ENCODE data around the gene DLL4.

DNA sequence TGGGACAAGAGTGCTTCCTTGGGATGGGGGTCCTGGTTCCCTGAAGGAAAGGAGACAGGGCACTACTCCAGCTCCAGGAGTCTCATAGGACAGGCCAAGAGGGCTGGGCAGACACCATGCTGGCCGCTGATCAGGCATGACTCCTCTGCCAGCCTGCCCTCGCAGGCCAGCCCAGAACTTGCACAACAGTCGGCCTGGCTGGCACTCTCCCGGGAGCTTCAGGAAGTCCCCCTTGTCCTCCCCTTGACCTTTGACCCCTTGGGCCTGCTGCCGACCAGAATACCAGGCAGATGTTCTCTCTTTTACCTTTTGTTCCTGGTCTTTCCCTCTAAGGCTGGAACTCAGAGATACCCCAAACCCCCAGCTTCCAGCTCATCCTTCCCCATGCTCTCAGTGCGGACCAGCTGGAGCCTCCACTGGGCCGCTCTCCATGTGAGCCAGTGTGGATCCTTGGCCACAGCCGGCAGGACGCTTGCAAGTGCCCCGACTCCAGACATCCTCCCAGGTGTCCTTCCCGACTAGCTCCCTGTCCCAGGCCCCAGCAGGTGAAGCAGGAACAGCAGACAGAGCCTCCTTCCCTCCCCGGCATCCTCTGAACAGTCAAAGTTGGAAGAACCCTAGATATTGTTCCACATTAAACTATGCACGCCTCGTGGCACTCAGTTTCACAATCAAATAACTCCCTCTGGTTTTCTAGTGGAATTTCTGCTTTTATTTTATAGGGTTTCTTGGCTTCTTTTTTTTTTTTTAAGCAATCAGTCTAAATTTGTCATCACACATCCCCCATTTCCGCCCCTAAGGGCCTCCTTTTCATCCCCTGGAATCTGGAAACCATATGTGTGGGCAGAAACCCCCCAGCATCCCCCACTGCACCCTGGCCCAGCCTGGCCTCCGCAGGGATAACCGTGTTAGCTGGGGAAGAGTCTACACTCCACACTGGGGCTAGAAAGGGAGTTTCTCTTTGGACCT is 19.2 kb upstream of the DLL4 start:
- TF ChIP-seq, protein P1, sequence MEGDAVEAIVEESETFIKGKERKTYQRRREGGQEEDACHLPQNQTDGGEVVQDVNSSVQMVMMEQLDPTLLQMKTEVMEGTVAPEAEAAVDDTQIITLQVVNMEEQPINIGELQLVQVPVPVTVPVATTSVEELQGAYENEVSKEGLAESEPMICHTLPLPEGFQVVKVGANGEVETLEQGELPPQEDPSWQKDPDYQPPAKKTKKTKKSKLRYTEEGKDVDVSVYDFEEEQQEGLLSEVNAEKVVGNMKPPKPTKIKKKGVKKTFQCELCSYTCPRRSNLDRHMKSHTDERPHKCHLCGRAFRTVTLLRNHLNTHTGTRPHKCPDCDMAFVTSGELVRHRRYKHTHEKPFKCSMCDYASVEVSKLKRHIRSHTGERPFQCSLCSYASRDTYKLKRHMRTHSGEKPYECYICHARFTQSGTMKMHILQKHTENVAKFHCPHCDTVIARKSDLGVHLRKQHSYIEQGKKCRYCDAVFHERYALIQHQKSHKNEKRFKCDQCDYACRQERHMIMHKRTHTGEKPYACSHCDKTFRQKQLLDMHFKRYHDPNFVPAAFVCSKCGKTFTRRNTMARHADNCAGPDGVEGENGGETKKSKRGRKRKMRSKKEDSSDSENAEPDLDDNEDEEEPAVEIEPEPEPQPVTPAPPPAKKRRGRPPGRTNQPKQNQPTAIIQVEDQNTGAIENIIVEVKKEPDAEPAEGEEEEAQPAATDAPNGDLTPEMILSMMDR (conservative IDR thresholded peaks at IDR 0.05; ENCODE audit: low read length), result no peak
- no peak for TF ChIP-seq EZH2phosphoT487 (IDR thresholded peaks at IDR 0.05; ENCODE audit: borderline replicate concordance, low read depth, low read length)
